GM12864 (cell line): Measurements from ENCODE around the gene TMEM135.

Source experiments
- DNase-seq: peaks from one replicate; pipeline ENCODE4 v3.0.0-alpha.2; 2011; ENCODE audit warnings: low read depth
- H3K4me3 ChIP-seq: 2 replicates; pipeline ENCODE4 v1.5.1; 2011; ENCODE audit warnings: mild to moderate bottlenecking, low read depth, low read length, control low read depth
- TF ChIP-seq, protein P1 (sequence below): IDR thresholded peaks from 2 replicates; pipeline ENCODE4 v1.5.1; 2011; ENCODE audit warnings: low read depth, mild to moderate bottlenecking, moderate library complexity, low read length, control low read depth, inconsistent platforms; ENCODE audit errors: missing control alignments

The TMEM135 gene

DNA sequence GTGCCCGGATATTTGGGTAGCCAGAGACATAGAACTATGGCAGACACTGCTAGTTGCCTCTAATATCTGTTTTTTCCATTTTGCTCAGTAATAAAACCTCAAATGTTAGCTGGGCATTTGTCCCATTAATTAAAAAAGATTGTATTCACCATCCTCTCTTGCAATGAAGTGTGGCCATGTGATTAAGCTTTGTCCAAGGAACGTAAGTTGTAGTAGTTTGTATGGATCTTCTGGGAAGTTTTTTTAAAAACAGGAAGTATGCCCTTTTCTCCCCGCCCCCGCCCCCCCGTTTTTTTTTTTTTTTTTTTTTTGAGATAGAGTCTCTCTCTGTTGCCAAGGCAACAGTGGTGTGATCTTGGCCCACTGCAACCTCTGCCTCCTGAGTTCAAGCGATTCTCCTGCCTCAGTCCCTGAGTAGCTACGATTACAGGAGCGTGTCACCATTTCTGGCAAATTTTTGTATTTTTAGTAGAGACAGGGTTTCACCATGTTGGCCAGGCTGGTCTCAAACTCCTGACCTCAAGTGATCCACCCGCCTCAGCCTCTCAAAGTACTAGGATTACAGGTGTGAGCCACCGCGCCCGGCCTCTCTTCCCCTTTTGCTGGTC is 1.7 kb upstream of the TMEM135 start:
- TF ChIP-seq, protein P1, sequence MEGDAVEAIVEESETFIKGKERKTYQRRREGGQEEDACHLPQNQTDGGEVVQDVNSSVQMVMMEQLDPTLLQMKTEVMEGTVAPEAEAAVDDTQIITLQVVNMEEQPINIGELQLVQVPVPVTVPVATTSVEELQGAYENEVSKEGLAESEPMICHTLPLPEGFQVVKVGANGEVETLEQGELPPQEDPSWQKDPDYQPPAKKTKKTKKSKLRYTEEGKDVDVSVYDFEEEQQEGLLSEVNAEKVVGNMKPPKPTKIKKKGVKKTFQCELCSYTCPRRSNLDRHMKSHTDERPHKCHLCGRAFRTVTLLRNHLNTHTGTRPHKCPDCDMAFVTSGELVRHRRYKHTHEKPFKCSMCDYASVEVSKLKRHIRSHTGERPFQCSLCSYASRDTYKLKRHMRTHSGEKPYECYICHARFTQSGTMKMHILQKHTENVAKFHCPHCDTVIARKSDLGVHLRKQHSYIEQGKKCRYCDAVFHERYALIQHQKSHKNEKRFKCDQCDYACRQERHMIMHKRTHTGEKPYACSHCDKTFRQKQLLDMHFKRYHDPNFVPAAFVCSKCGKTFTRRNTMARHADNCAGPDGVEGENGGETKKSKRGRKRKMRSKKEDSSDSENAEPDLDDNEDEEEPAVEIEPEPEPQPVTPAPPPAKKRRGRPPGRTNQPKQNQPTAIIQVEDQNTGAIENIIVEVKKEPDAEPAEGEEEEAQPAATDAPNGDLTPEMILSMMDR: no peak
- no peak for DNase-seq
- no peak overlapping the region for H3K4me3 ChIP-seq

DNA sequence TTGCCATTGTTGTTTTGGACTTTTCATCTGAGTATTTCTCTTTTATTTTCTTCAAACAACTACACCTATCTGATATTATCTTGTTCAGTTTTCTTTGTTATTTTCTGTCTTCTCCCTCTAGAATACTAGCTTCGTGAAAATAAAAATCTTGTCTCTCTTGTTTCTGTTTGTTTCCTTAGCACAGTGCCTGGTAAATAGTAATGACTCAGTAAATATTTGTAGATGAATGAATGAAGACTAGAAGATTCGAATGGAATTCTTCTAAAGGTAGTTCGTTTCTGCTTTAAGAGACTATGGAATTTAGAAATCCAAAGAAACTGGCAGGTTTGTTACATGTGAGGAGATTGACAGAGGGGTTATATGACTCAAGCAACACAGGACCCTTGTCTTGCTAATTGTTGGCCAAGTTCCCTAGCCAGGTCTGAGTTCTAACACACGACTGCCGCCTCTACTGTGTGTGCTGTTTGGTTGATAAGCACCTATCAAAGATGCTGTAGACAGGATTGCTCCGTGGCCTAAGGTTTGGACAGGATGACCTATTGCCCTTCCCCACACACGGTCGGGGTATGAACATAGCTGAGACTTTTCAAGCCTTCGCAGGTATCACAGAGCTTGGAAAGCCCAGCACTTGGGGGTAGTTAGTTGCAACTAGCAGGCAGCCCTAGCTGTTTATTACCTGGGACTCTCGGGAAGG is 831 bp upstream of the TMEM135 start:
- no peak for DNase-seq
- TF ChIP-seq, protein P1: no peak

DNA sequence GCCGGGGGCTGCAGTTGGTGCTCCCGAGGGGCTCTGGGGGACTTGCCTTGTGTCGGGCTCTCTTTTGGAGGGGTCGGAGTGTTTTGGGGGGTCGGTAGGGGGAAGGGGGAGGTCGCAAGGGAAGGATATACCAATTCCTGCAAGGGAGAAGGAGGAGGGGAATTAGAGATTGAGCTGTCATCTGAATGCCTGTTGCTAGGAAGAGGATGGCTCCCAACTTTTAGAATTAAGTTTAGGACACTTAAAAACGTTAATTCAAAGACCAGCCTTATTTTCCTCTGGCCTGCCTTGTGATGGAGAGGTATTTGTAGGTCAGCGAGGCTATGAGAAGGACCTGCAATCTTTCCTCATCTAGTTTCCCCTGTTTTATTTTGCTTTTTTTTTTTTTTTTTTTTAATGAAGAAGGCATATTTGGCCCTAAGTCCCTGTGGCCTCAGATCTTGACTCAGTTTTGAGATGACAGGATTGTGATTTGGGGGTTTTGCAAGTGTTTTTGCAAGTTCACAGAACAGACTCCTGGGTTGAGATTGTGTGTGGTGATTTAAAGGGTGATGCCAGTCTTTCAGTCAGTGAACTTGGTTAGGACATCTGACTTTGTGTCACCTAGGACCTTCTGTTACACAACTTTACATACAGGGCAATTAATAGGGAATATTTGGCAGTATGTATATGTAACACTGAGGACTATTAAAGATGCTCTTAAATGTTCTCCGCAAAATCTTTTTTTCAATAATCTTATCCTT is 672 bp downstream of the TMEM135 start:
- H3K4me3 ChIP-seq: peak overlapping the region; percentile 87
- TF ChIP-seq, protein P1: no peak
- no peak for DNase-seq

More for the DNA sequence above, 831 bp upstream of the TMEM135 start:
- H3K4me3 ChIP-seq: peak overlapping the region; percentile 87

DNA sequence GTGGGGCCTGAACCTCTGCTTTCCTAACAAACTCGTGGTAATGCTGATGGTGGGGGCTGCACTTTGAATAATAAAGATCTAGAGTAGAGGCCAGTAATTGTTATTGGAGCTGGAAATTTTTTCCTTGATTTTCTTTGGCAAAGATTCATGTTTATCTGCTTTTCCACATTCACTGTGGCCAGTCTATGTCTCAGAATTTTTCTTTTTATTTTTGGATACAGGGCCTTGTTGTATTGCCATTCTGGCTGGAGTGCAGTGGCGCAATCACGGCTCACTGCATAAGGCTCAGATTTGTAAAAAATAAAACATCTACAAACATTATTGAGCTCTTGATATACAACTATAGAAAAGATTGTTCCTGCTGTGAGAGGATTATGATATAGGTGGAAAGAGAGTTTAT is 1.6 kb downstream of the TMEM135 start:
- TF ChIP-seq, protein P1: no peak
- no peak for DNase-seq
- H3K4me3 ChIP-seq: no peak overlapping the region; the same call in 1 of the 2 replicates

DNA sequence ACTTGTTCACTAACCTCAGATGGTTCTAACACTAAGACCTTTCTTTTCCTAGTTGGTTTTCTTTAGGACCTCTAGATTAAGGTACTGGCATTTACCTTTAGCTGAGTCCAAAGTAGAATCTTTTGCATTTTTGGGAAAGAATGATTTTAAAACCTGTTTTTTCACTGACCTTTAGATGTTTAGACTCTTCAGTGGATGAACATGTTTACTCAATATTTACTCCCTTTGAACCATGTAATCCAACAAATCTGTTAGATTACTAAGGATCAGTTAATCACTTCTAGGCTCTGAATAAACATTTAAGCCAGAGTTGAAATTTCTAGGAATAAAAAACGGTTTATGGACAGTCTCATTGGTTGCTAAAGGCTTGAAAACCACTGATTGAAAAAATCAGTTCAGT is 6.2 kb downstream of the TMEM135 start:
- no peak for DNase-seq
- TF ChIP-seq, protein P1: no peak
- no peak overlapping the region for H3K4me3 ChIP-seq

DNA sequence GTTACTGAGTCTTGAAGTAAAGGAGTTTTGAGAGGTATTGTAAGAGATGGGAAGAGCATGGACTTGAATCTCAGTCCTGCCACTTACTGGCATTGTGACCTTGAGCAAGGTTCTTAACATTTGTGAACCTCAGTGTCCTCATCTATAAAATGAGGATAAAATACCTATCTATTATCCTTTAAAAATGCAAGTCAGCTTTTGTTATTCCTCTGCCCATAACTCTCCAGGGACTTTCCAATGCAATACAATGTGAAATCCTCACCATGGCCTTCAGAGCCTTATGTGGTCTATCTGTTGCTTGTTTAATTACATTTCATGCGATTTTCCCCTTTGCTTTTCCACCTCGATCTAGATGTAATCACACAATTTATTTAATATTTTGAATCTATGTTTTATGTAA is 9.1 kb downstream of the TMEM135 start:
- TF ChIP-seq, protein P1: no peak
- no peak for DNase-seq
- no peak overlapping the region for H3K4me3 ChIP-seq
